Measurements from ENCODE around the gene ATP2A2.

Gene ATP2A2

GRCh38 chr12:110280779-110281548 is at the start of gene ATP2A2:
Gene ATP2A2, plus strand, starts transcription at chr12:110281247. Its CDS starts 543 bp downstream, at chr12:110281790.
- H3K4me3 ChIP-seq (ENCODE audit: control insufficient read depth, low read depth, low read length), result peak within 1 kb of the TSS; percentile 92
- DNase-seq (ENCODE audit: low read depth), result no peak
- TF ChIP-seq CTCF (IDR thresholded peaks at IDR 0.05; ENCODE audit: control insufficient read depth, insufficient read depth, low read depth, low read length, missing control alignments), result no peak

DNA sequence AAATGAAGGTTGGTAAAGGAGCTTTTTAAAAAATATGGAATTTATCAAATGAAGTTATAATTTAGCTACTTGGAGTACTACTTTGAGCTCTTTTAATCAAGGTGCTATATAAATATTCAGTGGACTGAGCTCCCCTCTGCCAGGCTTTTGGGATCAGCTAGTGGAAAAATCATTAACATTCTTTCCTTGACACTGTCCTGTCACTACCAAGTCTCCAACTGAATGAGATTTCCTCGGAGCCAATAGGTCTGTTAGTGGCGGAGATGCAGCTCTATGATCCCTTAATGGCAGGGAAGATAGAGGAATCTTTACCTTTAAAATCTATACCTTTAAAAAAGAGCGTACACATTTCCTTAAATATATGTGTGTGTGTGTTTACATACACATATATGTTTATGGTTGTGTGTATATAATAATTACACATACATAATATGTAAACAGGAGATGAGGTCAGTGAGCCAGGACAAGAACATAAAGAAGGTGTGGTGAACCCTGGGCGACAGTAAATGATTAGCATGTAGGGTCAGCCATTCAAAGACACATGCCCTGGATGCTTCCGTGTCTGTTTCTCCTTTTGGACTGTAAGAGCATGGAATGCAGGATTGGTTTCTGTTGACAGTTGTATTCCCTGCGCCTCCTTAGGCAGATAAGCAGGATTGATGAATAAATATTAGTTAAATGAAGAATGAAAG is 47.7 kb upstream of the ATP2A2 start:
- no peak overlapping the region for H3K4me3 ChIP-seq (ENCODE audit: control insufficient read depth, low read depth, low read length)
- DNase-seq (ENCODE audit: low read depth), result no peak
- TF ChIP-seq CTCF (IDR thresholded peaks at IDR 0.05; ENCODE audit: control insufficient read depth, insufficient read depth, low read depth, low read length, missing control alignments), result no peak

DNA sequence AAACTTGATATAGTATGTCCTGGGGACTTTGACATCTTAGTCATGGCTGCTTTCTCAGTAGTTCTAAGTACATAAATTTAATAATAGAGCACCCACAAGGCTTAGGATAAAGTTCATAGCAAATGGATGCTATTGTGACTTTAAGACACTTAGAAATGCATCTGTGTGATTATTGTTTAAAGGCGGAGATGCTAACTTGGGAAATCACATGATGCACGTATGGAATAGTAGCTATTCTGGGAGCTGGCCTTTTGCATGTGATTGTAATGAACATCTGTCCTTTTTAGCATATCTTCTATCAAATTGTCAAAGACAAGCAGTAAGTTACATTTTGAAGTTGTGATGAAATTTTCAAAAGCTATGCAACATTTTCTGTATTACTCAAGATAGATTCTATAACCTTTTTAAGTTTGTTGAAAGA is 46.7 kb upstream of the ATP2A2 start:
- no peak for DNase-seq (ENCODE audit: low read depth)
- no peak for TF ChIP-seq CTCF (IDR thresholded peaks at IDR 0.05; ENCODE audit: control insufficient read depth, insufficient read depth, low read depth, low read length, missing control alignments)
- no peak overlapping the region for H3K4me3 ChIP-seq (ENCODE audit: control insufficient read depth, low read depth, low read length)

- no peak for TF ChIP-seq CTCF (IDR thresholded peaks at IDR 0.05; ENCODE audit: control insufficient read depth, insufficient read depth, low read depth, low read length, missing control alignments)
- DNase-seq (ENCODE audit: low read depth), result no peak
- H3K4me3 ChIP-seq (ENCODE audit: control insufficient read depth, low read depth, low read length), result no peak overlapping the region
Observed at GRCh38 chr12:110234755-110235154, 46.3 kb upstream of the ATP2A2 start.

DNA sequence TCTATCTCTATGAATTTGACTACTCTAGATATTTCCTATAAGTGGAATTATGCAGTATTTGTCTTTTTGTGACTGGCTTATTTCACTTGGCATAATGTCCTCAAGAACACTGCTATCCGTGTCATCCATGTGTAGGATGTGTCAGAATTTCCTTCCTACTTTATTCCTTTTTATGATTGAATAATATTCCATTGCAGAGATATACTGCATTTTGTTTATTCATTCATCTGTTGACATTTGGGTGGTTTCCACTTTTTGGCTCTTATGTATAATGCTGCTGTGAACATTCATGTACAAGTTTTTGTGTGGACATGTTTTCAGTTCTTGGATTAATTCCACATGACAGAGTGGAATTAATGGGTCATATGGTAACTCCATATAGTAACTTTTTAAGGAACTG is 45.7 kb upstream of the ATP2A2 start:
- no peak overlapping the region for H3K4me3 ChIP-seq (ENCODE audit: control insufficient read depth, low read depth, low read length)
- no peak for TF ChIP-seq CTCF (IDR thresholded peaks at IDR 0.05; ENCODE audit: control insufficient read depth, insufficient read depth, low read depth, low read length, missing control alignments)
- DNase-seq (ENCODE audit: low read depth), result no peak

- H3K4me3 ChIP-seq (ENCODE audit: control insufficient read depth, low read depth, low read length), result no peak overlapping the region
- no peak for TF ChIP-seq CTCF (IDR thresholded peaks at IDR 0.05; ENCODE audit: control insufficient read depth, insufficient read depth, low read depth, low read length, missing control alignments)
- no peak for DNase-seq (ENCODE audit: low read depth)
Observed at GRCh38 chr12:110243227-110243626, 37.8 kb upstream of the ATP2A2 start.
